ENCODE results near the gene KRTAP12-4.
"Not testable (repeated sequence)": the region's sequence is repeated elsewhere in the genome, so short reads cannot be mapped to it uniquely, and the experiment has no call there.

KRTAP12-4 gene

DNA sequence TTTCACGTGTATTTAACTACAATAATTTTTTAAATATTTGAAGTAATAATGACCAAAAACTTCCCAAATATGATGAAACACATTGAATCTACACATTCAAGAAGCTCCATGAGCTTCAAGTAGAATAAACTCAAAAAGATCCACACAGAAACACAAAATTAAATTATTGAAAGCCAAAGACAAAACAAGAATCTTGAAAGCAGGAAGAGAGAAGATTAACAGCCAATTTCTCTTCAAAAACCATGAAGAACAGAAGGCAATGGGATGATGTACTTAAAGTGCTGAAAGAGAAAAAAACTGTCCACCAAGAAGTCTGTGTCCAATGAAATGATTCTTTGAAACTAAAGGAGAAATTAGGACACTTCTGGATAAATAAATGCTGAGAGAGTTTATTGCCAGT lies 22.4 kb downstream of the KRTAP12-4 start:
- no peak for DNase-seq (ENCODE audit: low read depth)

DNA sequence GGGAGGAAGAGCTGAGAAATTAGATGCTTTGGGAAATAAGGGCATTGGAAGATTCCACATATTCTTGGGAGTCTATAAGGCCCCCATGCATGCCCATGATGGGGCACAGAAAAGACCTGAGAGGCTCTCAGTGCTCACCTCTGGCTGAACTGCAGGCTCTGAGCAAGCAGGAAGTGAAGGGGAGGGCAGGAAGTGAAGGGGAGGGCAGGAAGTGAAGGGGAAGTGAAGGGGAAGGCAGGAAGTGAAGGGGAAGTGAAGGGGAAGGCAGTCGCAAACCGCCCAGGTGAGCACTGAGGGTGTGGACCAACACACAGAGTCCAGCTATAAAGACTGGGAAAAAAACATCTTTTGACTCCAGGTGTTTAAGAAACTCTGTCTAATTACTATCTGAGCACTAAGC lies 24.0 kb downstream of the KRTAP12-4 start:
- DNase-seq (ENCODE audit: low read depth), result no peak

DNA sequence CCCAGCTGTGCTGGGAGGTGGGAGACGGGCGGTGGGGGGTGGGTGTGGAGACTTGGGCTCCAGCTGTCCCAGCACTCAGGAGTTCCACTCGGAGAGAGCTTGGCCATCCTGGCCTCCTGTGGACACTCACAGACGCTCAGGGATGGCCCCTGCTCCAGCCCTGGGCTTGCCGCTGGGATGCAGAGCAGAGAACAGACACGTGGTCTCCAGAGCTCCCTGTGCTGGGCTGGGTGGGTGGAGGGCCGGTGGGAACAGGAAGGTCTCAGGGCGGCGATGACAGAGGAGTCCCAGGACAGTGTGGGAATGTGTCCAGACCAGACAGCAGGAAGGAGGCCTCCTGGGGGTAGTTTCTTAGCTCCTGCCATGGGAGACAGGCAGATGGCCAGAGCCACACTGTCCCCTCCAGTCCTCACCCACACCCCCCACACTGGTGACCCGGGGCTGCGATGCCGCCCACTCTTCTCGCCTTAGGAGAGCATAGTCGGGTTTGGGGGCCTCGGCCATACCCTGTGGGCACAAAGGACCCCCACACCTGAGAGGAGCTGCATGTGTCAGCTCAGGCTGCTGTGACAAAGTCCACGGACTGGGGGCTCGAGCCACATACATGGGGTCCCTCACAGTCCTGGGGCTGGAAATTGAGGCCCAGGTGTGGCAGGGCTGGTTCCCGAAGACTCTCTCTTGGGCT lies 25.6 kb downstream of the KRTAP12-4 start:
- no peak for DNase-seq (ENCODE audit: low read depth)

DNA sequence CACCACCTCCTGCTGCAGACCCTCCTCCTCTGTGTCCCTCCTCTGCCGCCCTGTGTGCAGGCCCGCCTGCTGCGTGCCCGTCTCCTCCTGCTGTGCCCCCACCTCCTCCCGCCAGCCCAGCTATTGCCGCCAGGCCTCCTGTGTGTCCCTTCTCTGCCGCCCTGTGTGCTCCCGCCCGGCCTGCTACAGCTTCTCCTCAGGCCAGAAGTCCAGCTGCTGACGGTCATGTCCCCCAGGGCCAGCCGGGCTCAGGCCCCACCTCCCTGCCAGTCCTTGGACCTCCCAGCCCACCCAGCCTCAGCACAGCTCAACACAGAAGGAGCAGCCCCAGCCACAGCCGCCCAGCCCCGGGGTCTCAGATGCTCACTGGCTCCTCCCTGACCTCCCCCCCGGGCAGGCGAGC lies 26.6 kb downstream of the KRTAP12-4 start:
- DNase-seq (ENCODE audit: low read depth), result not testable (repeated sequence)

DNA sequence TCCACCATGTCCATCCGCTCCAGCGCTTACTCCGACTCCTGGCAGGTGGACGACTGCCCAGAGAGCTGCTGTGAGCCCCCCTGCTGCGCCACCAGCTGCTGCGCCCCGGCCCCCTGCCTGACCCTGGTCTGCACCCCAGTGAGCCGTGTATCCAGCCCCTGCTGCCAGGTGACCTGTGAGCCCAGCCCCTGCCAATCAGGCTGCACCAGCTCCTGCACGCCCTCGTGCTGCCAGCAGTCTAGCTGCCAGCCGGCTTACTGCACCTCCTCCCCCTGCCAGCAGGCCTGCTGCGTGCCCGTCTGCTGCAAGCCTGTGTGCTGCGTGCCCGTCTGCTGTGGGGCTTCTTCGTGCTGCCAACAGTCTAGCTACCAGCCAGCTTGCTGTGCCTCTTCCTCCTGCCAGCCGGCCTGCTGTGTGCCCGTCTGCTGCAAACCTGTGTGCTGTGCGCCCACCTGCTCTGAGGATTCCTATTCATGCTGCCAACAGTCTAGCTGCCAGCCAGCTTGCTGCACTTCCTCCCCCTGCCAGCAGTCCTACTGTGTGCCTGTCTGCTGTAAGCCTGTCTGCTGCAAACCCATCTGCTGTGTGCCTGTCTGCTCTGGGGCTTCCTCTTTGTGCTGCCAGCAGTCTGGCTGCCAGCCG lies 27.2 kb downstream of the KRTAP12-4 start:
- DNase-seq (ENCODE audit: low read depth), result not testable (repeated sequence)

DNA sequence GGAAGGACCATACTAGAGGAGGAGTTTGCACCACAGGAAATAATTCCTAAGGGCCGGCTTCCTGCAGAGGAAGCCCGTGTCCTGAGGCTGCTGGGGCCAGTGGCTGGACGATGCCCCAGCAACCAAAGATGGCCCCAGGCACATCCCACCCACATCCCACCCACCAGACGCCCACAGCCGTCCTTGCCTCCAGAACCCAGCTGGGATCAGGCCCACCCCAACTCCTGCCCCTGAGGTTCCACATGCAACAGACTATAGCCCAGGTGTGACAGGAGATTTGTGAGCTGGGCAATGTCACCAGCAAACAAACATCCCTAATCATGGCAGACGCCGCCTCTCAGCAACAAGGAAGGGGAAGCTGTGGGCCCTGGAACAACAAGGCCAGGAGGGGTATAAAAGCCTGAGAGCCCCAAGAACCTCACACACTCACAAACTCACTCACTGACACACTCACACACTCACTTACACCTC lies 27.8 kb downstream of the KRTAP12-4 start, which contains the start of gene KRTAP10-9:
Gene KRTAP10-9, plus strand, starts transcription at position 421 of the 471 bp plus-strand sequence. CDS start 79 bp downstream, outside the sequence.
- no peak for DNase-seq (ENCODE audit: low read depth)

DNA sequence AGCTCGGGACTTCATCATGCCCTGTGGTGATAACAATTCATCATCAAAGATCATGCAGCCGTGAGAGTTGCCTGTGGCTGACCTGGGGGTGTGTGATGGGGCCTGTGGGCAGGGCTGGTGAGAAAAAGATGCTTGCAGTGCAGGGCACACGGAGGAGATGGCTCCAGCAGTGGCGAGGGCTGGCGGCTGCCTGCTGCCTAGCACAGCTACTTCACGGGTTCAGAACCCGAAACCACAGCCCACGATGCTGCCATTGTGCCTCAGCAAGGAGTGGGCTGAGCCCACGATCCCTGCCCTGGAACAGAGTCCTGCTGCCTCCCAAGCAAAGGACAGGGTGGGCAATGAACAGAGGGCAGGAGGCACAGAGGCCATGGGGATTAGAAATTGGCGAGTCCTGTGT lies 28.2 kb downstream of the KRTAP12-4 start:
- no peak for DNase-seq (ENCODE audit: low read depth)

DNA sequence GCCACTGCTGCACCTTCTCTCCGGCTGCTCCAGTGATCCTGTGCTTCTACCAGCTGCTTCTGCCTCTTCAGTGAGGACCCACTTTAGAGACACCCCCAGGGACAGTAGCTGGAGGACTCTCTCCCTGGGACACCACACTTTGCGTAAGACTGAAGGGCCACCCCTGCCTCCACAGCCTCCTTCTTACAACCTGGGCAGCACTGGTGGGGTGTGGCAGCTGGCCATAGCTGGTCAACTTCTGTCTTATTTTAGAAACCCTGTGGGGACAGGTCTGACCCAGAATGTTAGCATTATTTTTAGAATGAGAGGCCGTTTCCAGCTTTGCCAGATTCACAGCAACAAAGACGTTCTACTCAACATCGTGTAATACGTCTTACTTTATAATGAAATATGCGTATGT lies 28.7 kb downstream of the KRTAP12-4 start:
- DNase-seq (ENCODE audit: low read depth), result no peak

DNA sequence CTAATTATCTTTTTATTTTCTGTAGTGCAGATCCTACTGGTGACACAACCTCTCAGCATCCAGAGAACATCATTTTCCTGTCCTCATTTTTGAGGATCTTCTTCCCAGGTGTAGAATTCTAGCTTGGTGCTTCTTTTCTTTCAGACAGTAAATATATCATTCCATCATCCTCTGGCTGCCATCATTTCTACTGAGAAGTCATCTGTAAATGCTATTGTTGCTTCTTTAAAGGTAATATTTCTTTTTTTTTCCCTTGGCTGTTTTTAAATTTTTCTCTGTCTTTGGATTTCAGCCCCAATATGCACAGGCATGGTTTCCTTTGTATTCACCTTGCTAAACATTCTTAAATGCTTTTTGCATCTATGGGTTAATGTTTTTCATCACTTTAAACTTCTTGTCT lies 30.9 kb downstream of the KRTAP12-4 start:
- no peak for DNase-seq (ENCODE audit: low read depth)

DNA sequence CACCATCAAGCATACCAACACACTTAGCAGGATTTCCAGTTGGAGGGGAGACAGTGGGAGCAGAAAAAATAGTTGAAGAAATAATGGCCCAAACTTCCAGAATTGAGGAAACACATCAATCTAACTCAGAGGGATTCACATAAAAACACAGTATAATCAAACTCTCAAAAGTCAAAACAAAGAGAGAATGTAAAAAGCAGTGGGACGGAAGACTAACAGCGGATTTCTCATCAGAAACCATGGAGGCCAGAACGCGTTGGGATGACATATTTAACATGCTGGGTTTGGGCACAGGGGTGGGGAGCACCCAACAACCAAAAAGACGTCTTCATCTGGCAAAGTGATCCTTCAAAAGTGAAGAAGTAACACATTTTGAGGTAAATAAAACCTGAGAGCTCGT lies 34.6 kb downstream of the KRTAP12-4 start:
- no peak for DNase-seq (ENCODE audit: low read depth)

DNA sequence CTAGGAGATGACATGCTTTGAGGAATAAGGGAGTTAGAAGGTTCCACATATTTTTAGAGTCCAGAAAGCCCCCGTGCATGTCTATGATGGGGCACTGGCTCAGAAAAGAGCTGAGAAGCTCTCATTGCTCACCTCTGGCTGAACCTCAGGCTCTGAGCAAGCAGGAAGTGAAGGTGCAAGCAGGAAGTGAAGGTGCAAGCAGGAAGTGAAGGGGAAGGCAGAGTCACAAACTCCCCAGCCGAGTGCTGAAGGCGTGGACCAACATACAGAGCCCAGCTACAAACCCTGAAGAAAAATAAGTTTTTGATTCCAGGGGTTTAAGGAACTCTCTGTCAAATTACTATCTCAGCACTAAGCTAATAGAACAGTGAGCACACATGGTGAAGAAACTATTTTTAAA lies 35.5 kb downstream of the KRTAP12-4 start:
- DNase-seq (ENCODE audit: low read depth), result peak; percentile 14

DNA sequence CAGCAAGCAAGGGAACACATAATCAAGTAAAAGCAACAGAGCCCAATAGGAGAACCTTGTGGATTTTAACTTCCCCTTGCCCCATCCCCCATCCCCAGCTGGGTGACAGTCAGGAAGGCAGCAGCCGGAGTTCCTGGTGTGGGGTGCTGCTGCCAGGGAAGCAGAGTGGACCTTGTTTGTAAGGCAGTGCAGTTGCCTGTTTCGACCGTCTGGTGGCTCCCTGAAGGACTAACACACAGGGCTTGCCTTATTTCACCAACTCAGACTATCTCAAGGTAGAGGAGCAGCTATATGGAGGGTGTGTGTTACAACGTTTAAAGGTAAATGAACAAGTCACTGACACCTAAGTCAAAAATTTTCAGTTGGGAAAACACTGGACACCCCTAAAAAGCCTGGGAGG lies 36.0 kb downstream of the KRTAP12-4 start:
- DNase-seq (ENCODE audit: low read depth), result no peak

DNA sequence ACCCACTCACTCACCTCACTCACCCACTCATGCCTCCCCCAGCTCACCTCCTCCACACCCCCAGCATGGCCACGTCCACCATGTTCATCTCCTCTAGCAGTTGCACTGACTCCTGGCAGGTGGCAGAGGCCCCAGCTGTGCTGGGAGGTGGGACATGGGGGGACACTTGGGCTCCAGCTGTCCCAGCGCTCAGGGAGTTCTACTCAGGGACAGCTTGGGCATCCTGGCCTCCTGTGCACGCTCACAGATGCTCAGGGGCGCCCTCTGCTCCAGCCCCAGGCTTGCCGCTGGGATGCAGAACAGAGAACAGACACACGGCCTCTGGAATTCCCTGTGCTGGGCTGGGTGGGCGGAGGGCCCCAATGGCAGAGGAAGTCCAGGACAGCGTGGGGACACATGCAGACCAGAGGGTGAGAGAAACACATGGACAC lies 37.4 kb downstream of the KRTAP12-4 start:
- DNase-seq (ENCODE audit: low read depth), result no peak

DNA sequence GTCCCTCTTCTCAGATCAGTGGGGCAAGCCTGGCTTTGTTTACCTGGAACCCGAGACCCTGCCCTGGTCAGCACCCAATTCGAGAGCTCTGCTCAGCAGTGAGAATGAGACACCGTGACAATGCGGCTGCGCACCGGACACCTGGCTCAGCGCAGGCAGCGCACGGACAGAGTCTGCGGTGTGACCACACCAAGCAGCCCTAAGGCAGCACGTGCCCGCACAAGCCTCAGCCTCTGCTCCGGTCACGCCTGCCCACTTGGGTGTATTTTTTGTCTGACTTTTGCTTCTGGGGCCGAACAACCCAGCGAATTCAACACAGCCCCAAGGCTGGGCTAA lies 37.9 kb downstream of the KRTAP12-4 start:
- DNase-seq (ENCODE audit: low read depth), result no peak

DNA sequence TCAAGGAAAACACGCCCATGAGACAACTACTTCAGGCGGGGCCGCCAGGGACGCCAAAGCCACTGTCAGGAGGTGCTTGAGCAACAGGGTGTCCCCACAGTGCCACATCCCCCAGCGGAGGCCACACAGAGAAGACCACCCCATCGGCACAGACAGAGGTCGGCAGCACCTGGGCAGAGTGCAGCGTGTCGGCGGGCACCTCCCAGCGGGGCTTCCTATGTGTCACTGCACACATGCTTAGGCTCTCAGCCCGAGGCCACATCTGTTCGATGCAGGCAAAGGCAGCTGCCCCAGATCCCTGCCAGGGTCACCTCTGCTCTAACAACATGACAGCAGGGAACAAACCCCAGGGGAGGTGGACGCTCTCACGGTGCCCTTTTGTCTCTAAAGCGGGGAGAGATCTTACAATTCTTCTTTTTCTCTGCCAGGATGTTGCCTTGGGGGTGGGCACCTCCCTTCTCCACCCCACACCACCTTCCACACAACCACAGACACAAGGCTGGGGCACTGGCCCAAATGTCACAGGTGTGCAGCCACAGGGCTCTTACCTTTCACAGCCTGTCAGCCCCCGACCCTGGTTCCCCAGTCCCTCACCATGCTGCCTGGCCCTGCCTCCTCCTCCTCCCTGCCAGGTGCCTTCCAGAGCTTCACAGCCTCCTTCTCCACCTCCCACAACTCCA lies 38.4 kb downstream of the KRTAP12-4 start:
- no peak for DNase-seq (ENCODE audit: low read depth)

DNA sequence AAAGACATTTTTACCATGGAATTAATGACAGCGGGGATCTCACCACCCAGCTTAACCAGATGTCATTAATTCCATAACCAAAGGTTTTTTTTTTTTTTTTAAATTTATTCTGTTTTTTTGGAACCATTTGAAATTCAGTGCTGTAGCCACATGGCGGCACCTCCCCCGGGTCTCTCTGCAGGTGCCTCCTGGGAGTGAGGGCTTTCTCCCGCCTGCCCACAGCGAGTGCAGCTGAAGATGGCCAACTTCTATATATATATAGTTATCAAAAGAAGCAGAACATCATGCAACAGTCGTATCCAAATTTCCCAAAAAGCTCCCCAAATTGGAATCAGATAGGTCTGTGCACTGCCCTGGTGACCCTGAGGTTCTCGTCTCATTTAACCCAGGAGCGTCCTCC lies 39.0 kb downstream of the KRTAP12-4 start:
- DNase-seq (ENCODE audit: low read depth), result no peak

DNA sequence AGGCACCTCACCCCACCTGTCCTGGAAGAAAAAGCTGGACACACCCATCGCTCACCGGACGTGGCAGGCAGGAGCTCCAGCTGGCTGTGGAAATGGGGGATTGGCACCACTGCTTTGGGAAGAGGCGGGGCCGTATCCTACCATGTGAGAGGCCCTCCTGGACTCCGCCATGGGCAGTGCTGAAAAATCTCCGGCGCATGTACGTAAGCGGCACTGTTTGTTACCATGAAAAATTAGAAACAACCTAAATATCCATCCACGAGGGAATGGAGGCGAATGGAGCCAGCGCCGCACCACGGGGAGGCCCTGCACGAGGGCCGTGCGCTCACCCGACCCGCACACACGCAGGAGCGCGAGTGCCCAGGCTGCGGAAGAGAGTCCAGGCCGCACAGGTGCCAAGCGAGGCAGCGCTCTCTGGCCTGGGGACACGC lies 39.5 kb downstream of the KRTAP12-4 start:
- no peak for DNase-seq (ENCODE audit: low read depth)

DNA sequence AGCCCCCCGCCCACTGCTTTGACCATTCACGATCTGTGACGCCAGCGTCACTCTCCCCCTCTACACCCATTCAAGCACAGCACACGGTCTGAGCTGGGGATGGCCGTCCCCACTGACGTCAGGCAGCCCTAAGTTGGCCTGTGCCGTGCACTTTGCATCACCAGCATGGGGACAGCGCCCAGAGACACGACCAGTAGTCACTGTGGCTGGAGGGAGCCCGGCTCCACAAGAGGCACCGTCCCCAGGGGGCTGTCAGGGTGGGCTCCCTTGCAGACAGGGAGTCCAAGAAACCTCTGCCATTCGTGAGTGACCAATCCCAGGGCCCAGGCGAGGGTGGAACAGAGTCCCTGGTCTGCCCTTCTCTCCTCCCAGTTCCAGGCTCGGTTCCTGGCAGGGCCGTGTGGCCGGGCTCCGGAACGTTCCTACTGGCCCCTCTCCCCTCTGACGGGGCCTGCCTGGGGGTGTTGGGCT lies 40.3 kb downstream of the KRTAP12-4 start:
- no peak for DNase-seq (ENCODE audit: low read depth)

DNA sequence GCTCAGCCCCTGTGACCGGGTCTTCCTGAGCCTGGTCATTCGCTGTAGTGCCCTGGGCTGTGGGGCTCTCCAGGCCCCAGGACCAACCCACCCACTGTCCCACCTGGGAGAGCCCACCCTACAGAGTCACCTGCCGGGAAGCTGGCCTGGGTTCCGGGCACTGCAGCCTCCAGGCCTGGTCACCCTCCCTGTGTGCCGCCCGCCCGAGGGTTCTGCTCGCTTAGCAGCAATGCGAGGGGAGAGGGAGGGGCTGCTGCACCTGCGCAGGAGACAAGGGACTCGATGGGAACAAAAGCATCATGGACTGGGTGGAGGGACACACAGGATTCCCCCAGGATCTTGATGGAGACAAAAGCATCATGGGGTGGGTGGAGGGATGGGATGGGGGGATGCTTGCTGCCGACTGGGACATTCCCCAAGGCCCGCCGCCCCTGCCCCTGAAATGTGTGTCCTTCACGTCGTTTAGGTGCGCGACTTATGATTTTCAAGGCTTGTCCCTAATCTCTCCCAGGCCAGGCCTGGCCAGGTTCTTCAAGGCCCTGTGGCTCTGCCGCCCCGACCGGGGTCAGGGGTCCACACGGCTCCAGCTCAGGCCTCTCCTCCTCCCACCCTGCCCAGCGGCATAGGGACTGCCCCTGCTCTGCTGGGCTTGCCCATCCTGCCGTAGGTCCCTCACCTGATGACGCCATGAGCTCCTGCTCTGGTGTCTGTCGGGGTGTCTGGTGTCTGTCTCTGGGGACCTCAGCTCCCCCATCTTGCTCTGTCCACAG lies 40.9 kb downstream of the KRTAP12-4 start:
- no peak for DNase-seq (ENCODE audit: low read depth)

DNA sequence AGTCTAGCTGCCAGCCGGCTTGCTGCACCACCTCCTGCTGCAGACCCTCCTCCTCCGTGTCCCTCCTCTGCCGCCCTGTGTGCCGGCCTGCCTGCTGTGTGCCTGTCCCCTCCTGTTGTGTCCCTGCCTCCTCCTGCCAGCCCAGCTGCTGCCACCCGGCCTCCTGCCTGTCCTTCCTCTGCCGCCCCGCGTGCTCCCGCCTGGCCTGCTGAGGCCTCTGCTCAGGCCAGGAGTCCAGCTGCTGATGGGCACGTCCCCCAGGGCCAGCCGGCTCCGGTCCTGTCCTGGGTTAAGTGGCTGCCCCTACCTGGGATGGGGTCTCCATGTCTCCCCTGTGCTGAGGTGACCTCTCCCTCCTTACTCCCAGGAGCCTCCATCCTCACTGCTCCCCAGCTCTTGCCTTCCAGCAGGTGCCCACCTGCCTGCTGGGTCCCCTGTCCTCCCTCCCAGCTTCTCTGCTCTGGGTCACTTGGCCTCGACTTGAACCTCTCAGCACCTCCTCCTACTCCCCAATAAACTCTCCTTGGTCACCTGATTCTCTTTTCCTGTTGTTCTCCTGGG lies 41.7 kb downstream of the KRTAP12-4 start:
- DNase-seq (ENCODE audit: low read depth), result no peak

DNA sequence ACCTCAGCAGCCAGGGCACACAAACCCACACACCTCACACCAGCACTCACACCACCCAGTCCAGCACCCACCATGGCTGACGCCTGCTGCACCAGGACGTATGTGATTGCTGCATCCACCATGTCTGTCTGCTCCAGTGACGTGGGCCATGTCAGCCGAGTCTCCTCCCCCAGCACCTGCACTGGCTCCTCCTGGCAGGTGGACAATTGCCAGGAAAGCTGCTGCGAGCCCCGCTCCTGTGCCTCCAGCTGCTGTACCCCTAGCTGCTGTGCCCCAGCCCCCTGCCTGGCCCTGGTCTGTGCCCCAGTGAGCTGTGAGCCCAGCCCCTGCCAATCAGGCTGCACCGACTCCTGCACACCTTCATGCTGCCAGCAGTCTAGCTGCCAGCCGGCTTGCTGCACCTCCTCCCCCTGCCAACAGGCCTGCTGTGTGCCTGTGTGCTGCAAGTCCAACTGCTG lies 42.4 kb downstream of the KRTAP12-4 start, which contains the start of gene KRTAP10-8:
Gene KRTAP10-8, plus strand, starts transcription at position 51 of the 458 bp plus-strand sequence. Its CDS starts 22 bp downstream, at position 73.
- no peak for DNase-seq (ENCODE audit: low read depth)

DNA sequence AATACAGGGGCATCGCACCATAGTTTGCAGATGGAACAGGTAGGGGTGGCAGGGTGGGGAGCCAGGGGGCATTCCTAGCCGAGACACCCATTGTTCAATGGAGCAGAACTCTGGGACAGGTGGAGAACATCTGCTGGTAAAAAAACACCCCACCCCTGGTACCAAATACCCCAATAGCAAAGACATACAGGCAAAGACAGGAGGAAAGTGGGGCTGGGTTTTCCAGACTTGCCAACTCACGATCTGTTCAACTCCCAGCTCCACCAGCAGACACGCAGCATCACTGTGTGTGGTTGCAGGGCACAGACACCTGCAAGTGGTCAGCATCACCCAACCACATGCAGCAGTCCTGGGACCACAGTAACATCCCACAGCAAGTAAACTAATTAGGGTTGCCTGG lies 42.9 kb downstream of the KRTAP12-4 start:
- DNase-seq (ENCODE audit: low read depth), result no peak

Data from stimulated activated CD8-positive, alpha-beta memory T cell treated with anti-CD3 and anti-CD28 coated beads, Interleukin-15, amount 100 ng/mL, for 1 hour (primary cell).